ENCODE results near the gene ZNF107.

DNA sequence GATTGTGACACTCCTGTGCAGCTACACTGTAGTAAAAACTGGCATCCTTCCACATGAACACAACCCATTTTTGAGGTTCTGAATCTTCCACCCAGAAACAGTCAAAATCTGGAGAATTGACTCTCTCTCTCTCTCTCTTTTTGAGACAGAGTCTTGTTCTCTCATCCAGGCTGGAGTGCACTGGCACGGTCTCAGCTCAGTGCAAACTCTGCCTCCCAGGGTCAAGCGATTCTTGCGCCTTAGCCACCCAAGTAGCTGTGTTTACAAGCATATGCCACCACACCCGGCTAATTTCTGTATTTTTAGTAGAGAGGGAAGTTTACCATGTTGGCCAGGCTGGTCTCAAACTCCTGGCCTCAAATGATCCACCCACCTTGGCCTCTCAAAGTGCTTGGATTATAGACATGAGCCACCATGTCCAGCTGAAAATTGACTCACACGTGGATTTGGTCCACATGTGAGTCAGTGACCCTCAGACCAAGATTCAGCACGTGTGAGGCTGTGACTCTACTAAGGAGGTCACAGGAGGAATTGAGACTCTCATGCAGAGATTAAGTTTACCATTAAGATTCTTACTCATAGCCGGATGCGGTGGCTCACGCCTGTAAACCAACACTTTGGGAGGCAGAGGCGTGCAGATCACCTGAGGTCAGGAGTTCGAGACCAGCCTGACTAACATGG, 12.1 kb upstream of the ZNF107 start:
- TF ChIP-seq, protein P1, sequence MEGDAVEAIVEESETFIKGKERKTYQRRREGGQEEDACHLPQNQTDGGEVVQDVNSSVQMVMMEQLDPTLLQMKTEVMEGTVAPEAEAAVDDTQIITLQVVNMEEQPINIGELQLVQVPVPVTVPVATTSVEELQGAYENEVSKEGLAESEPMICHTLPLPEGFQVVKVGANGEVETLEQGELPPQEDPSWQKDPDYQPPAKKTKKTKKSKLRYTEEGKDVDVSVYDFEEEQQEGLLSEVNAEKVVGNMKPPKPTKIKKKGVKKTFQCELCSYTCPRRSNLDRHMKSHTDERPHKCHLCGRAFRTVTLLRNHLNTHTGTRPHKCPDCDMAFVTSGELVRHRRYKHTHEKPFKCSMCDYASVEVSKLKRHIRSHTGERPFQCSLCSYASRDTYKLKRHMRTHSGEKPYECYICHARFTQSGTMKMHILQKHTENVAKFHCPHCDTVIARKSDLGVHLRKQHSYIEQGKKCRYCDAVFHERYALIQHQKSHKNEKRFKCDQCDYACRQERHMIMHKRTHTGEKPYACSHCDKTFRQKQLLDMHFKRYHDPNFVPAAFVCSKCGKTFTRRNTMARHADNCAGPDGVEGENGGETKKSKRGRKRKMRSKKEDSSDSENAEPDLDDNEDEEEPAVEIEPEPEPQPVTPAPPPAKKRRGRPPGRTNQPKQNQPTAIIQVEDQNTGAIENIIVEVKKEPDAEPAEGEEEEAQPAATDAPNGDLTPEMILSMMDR (IDR thresholded peaks at IDR 0.05): no peak
- TF ChIP-seq POLR2A (IDR thresholded peaks at IDR 0.05): no peak

Measured in stomach (tissue), 4 donors.